NCI-H2227 treated with DMSO at 0.1 percent for 48 hours (cell line): Measurements from ENCODE around the gene RNF169.

Experiments
- DNase-seq: peaks from one replicate; lab custom pipeline; 2025; lab: John Stamatoyannopoulos, UW

RNF169 gene

DNA sequence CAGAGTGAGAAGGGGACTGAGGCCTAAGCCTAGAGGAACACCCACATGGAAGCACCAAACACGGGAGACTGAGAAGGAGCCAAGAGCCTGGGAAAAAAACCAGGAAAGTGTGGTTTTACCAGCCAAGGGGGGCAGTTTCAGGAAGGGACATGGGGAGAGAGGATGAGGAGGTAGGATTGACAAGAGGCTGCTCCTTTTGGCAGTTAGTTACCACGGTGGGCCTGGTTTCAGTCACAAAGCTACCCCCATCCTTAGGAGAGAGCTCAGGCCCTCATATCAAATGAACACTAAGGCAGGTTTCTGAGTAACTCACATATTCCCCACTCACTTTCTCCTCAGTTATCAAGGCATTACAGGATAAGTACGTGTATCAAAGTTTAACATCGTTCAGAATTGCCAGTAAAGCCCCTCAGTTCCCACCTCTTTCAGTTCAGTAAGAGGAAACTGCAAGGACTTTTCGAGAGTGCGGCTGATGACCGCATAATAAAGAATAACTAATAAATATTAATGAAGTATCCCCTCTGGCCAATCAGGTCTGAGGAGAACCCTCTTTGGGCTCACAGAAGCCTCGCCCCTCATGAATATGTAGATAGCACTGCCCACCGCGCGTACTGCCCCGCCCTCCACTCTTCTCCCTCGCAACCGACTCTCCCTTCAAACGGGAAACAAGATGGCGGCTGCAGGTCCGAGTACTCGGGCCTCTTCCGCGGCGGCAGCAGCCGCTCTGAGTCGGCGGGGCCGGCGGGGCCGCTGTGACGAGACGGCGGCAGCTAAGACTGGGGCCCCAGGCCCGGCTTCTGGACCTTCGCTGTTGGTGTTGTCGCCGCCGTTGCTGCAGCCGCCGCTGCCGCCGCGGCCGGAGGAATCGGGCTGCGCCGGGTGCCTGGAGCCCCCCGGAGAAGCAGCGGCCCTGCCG, at the start of gene RNF169:
RNF169 (plus strand) TSS at position 639 of the 916 bp plus-strand sequence; CDS start at position 671, 32 bp downstream.
- peak; percentile 96 for DNase-seq

DNA sequence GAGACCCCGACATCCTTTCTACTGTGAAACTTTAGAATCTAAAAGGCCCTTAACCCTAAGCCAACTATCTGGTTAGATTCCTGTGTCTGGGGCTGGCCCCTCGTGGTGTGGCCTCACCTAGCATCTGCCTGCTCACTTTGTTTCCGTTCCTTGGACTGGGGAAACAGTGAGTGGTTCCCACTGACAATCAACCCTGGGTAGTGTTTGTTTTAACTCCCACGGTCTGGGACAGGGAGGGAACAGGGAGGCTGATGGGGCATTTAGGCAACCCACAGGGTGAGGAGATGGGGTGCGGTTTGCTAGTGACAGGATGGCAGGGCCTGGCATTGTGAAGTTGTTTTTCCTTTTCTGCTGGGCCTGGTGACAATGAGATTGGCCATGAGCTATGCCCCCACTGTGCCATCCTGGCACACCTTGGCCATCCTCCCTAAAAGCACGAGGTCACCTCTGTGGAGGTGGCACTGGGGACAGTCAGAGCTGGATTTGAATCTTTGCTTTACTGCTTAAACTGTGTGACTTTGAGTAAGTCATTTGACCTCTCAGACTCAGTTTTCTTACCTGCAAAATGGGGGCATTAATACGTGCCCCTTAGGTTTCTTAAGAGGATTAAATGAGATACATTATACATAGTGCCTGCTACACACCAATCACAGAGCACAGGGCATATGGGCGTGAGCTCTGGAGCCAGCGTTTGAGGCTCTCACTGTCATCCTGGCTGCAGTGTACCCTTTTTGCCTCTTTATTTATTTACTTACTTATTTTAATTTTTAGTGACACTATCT, 48.8 kb upstream of the RNF169 start:
- DNase-seq = no peak

GRCh38 chr11:74701351-74701750, 47.3 kb upstream of the RNF169 start:
- no peak for DNase-seq

- DNase-seq = peak; percentile 45
Measured at GRCh38 chr11:74702383-74703007, 46.2 kb upstream of the RNF169 start.

DNA sequence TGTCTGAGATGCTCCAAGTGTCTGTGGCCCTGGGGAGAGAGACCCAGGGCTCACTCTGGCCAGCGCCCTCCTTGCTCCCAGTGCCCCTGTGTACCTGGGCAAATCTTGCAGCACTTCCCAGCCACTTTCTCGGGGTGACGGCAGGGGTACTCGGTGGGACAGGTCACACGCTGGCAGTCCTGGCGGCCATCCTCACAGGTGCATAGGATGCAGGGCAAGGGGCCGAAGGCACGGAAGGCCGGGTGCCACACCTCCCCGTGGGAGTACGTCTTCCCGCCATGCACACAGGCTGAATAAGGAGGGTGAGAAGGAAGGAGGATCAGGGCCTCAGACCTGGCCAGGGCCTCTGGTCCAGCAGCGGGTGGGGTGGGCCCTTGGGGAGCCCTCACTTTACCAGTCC, 45.4 kb upstream of the RNF169 start:
- DNase-seq = no peak

DNA sequence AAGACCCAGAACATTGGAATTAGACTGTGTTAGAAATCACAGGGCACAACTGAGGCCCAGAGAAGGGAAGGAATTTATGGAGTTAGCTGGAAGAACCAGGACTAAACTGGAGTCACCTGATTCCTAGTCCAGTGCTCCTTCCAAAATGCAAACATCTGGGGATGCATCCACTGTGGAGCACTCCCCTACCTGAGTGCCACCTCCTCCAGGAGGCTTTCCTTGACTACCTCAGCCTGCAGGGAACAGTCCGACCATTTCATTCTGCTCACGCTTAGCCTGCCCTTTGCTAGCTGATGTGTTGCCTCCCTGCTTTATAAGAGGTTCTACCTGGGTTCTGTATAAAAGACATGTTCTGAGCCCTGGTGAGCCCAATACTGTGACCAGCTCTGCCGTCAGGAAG, 41.5 kb upstream of the RNF169 start:
- no peak for DNase-seq

GRCh38 chr11:74707602-74708510, 40.8 kb upstream of the RNF169 start:
- DNase-seq = no peak

- DNase-seq = no peak
Measured at GRCh38 chr11:74709175-74709574, 39.5 kb upstream of the RNF169 start.

DNA sequence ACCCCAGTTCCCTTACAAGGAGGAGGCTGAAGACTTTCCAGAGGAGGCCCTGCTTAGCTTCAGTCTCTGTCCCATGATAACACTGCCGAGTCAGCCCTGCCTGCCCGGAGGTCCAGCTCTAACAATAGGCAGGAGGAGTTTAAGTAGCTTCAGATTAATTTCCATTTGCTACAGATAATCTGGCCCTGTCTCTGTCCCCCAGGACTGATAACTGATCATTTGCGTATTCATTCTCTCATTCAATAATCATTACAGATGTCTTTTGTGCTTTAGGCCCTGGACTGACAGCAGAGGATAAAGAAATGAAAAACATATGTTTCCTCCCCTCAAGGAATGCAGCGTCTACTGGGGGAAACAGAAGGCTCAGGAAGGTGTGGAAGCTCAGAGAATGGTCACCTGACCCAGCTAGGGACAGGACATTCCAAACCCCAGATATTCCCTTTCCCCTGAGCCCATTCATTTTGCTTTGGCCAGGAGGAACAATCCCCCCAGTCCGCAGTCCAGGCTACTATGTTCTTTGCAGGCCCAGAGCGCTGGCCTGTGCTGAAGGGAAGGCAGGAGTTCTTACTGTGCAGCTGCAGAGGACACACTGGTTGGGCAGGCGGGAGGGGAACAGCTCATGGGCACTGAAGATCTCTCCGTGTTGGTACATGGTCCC, 38.2 kb upstream of the RNF169 start:
- no peak for DNase-seq

- DNase-seq = no peak
Measured at GRCh38 chr11:74713686-74714085, 35.0 kb upstream of the RNF169 start.

- no peak for DNase-seq
Measured at GRCh38 chr11:74714904-74715303, 33.7 kb upstream of the RNF169 start.

GRCh38 chr11:74717221-74717969, 31.3 kb upstream of the RNF169 start:
- no peak for DNase-seq

- DNase-seq = no peak
Measured at GRCh38 chr11:74719011-74719410, 29.6 kb upstream of the RNF169 start.

GRCh38 chr11:74720596-74721478, 27.8 kb upstream of the RNF169 start:
- no peak for DNase-seq

DNA sequence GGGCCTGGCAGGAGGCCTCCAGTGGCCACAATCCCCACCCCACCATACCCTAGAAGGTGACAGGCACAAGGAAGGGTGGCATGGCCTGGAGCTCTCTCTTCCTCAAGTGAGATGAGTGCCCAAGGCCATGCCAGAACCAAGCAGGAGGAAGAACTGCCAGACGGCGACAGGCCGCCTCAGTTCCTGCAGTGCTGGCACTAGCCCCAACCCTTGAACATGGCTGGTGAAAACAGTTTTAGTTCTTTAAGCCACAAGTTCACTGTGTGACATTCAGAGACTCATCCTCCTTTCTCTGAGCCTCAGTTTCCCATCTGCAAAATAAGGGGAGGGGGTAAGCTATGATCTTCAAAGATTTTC, 27.2 kb upstream of the RNF169 start:
- no peak for DNase-seq

DNA sequence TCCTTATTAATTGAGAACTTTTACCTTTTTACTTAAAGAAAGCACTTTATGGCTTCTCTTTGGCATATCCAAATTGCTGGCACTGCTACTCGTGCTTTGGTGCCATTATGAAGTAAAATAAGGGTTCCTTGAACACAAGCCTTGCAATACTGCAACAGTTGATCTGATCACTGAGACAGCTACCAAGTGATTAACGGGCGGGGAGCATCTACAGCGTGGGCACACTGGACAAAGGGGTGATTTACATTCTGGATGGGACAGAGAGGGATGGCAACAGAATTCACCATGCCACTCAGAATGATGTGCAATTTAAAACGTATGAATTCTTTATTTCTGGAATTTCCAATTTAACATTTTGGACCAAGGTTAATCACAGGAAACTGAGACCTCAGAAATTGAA, 25.1 kb upstream of the RNF169 start:
- no peak for DNase-seq

DNA sequence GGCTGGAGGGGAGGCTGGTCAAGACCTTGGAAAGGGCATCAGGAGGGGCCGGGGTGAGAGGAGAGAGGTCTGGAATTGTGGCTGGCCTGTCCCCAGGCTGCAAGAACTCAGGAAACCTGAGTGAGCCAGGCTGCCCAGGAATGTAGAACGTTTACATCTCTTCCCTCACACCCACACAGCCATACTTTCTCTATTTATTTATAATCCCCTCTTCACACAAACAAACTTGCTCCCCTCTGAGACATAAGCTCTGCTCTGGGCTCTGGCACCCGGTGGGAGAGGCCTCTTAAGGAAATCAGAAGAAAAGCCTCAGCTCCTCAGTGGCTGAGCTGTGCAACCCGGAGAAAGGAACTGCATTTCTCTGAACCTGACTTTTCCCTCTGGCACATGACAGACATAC, 22.9 kb upstream of the RNF169 start:
- no peak for DNase-seq

DNA sequence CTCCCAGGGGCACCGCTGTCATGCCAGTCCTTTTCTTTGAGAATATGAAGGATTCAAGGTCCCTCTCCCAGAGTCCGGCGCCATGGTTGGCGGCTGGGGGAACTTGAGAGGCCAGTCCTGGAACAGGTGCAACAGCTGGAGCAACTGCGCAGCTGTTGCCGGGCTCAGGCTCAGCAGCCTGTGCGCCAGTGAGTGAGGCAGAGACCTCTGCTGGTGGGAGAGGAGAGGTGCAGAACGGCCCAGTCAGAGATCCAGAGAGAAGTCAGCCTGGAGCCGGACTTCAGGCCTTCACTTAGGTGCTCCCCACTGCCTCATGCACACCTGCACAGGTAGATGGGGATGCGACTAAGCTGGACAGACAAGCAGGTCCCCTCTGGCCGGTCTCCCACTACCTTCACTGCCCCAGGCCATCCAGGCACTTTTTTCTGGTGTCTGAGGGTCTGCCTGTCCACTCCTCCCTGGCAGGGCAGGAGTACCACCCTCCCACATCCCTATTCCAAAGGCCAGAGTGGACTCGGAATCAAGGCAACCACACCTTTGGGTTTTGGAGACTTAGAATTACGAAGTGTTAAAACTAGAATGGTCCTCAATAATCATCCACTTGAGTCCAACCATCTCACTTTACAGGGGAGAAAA, 22.0 kb upstream of the RNF169 start:
- DNase-seq = peak; percentile 64

DNA sequence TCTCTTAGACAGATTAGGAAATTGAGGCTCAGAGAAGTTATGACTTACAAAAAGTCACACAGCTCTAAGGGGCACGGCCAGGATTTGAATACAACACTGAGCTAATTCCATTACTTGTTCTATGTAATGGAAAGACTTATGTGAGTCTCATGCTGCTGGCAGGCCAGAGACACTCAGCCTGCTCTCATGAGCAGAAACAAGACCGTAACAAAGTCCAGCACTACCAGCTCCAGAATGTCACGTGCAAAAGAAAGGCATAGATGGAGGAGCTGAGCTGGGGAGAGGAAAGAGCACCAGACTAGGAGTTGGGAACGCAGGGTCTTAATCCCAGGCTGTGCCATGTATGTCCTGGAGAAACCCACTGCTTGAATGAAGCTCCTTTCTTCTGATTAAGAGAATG, 19.3 kb upstream of the RNF169 start:
- no peak for DNase-seq
